COR-L47 (cell line): ENCODE measurements around the gene ITPR2.

Experiments used
- DNase-seq: peaks from one replicate; lab custom pipeline; 2025; lab: John Stamatoyannopoulos, UW

Gene ITPR2

GRCh38 chr12:26514364-26514763 lies 318.6 kb downstream of the ITPR2 start:
- DNase-seq: no peak

GRCh38 chr12:26513363-26514043 lies 319.5 kb downstream of the ITPR2 start:
- no peak for DNase-seq

GRCh38 chr12:26512213-26512612 lies 320.8 kb downstream of the ITPR2 start:
- no peak for DNase-seq

- no peak for DNase-seq
These were observed 322.7 kb downstream of the ITPR2 start for GRCh38 chr12:26510354-26510674.

GRCh38 chr12:26507613-26508012 lies 325.4 kb downstream of the ITPR2 start:
- DNase-seq: no peak

GRCh38 chr12:26499979-26500640 lies 332.9 kb downstream of the ITPR2 start:
- no peak for DNase-seq

- DNase-seq: no peak
These were observed 336.8 kb downstream of the ITPR2 start for GRCh38 chr12:26496170-26496569.

- DNase-seq: no peak
These were observed 339.3 kb downstream of the ITPR2 start for GRCh38 chr12:26493656-26494055.

- DNase-seq: no peak
These were observed 340.6 kb downstream of the ITPR2 start for GRCh38 chr12:26492406-26492805.

- no peak for DNase-seq
These were observed 343.1 kb downstream of the ITPR2 start for GRCh38 chr12:26489908-26490307.

GRCh38 chr12:26488351-26488750 lies 344.6 kb downstream of the ITPR2 start:
- DNase-seq: no peak

- DNase-seq: no peak
These were observed 359.7 kb downstream of the ITPR2 start for GRCh38 chr12:26473291-26473690.

GRCh38 chr12:26471560-26471959 lies 361.4 kb downstream of the ITPR2 start:
- no peak for DNase-seq

GRCh38 chr12:26469421-26470180 lies 363.4 kb downstream of the ITPR2 start:
- DNase-seq: no peak

- no peak for DNase-seq
These were observed 365.6 kb downstream of the ITPR2 start for GRCh38 chr12:26467351-26467750.

- DNase-seq: peak; percentile 5
These were observed 366.3 kb downstream of the ITPR2 start for GRCh38 chr12:26466726-26467125.

GRCh38 chr12:26465419-26466097 lies 367.4 kb downstream of the ITPR2 start:
- no peak for DNase-seq

- DNase-seq: no peak
These were observed 371.2 kb downstream of the ITPR2 start for GRCh38 chr12:26461776-26462175.

GRCh38 chr12:26460361-26460760 lies 372.6 kb downstream of the ITPR2 start:
- no peak for DNase-seq

- no peak for DNase-seq
These were observed 376.9 kb downstream of the ITPR2 start for GRCh38 chr12:26455936-26456574.

- no peak for DNase-seq
These were observed 379.7 kb downstream of the ITPR2 start for GRCh38 chr12:26453246-26453645.

- DNase-seq: no peak
These were observed 380.5 kb downstream of the ITPR2 start for GRCh38 chr12:26452511-26452910.
